Testis (tissue), 2 donors: ENCODE measurements around the gene DNM3.

Source experiments
- CTCF ChIP-seq, 3 experiments: fragments of 450-650 bp in 2 of 3; fragments of 200-600 bp in 1 of 3; sonication (generic) in 1 of 3; IDR thresholded peaks; one replicate each; pipeline ENCODE4 v1.5.1; 2016 to 2019; ENCODE audit warnings: antibody characterized with exemption in 3 of 3, mild to moderate bottlenecking in 2 of 3, moderate library complexity in 1 of 3
- POLR2A ChIP-seq: fragments of 450-650 bp; IDR thresholded peaks from one replicate; pipeline ENCODE4 v1.6.1; 2017; ENCODE audit warnings: antibody characterized with exemption, mild to moderate bottlenecking, moderate library complexity

- TF ChIP-seq CTCF (IDR thresholded peaks at IDR 0.05) (no peak), POLR2A (no peak)
Observed at GRCh38 chr1:171794085-171794484, 47.2 kb upstream of the DNM3 start.
